ENCODE measurements around the gene LY6G5C.

DNA sequence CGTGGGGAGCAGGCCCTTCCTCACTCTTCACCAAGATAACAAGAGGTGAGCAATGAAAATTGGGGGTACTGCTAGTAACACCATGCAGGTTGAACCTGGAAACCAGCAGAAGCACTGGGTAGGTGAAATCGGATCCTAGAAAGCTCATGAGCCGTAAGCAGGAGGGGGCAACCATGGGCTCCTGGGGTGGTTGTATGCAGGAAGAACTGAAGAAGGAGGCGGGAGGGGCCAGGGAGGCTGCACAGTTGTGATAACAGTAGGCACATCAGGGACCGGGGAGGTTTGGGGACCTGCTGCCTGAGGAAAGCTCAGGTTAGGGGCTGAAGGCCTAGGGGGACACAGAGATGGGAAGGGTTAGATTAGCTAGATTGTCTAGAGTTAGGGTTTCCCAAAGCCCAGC, 5.6 kb upstream of the LY6G5C start:
- TF ChIP-seq POLR2A (IDR thresholded peaks at IDR 0.05) (no peak), POLR2AphosphoS5 (IDR thresholded peaks at IDR 0.05) (no peak), EP300 (IDR thresholded peaks at IDR 0.05) (no peak)
- TF ChIP-seq, protein P1, sequence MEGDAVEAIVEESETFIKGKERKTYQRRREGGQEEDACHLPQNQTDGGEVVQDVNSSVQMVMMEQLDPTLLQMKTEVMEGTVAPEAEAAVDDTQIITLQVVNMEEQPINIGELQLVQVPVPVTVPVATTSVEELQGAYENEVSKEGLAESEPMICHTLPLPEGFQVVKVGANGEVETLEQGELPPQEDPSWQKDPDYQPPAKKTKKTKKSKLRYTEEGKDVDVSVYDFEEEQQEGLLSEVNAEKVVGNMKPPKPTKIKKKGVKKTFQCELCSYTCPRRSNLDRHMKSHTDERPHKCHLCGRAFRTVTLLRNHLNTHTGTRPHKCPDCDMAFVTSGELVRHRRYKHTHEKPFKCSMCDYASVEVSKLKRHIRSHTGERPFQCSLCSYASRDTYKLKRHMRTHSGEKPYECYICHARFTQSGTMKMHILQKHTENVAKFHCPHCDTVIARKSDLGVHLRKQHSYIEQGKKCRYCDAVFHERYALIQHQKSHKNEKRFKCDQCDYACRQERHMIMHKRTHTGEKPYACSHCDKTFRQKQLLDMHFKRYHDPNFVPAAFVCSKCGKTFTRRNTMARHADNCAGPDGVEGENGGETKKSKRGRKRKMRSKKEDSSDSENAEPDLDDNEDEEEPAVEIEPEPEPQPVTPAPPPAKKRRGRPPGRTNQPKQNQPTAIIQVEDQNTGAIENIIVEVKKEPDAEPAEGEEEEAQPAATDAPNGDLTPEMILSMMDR (IDR thresholded peaks at IDR 0.05) = no peak

All from sigmoid colon (tissue), 4 donors.